Stimulated activated CD8-positive, alpha-beta memory T cell treated with anti-CD3 and anti-CD28 coated beads, Interleukin-7, amount 100 ng/mL, for 24 hours (primary cell): ENCODE measurements around the gene SLCO4A1.

ENCODE experiments used
- DNase-seq: peaks from one replicate; pipeline ENCODE4 v3.0.0-alpha.2; 2020; ENCODE audit warnings: low read depth

The SLCO4A1 gene

GRCh38 chr20:62642051-62642665 lies at the start of gene SLCO4A1:
TSS of gene SLCO4A1 (plus strand) at chr20:62642503. CDS start at chr20:62656455, 13,952 bp downstream.
- peak; percentile 62 for DNase-seq

GRCh38 chr20:62592506-62593177 lies 49.7 kb upstream of the SLCO4A1 start:
- DNase-seq, result no peak

- no peak for DNase-seq
These were observed 48.7 kb upstream of the SLCO4A1 start for GRCh38 chr20:62593616-62594015.

GRCh38 chr20:62595069-62595468 lies 47.2 kb upstream of the SLCO4A1 start:
- no peak for DNase-seq

GRCh38 chr20:62595491-62595890 lies 46.8 kb upstream of the SLCO4A1 start:
- DNase-seq, result no peak

- DNase-seq, result no peak
These were observed 45.8 kb upstream of the SLCO4A1 start for GRCh38 chr20:62596486-62596885.

- DNase-seq, result no peak
These were observed 45.4 kb upstream of the SLCO4A1 start for GRCh38 chr20:62596921-62597320.

GRCh38 chr20:62597416-62598115 lies 44.7 kb upstream of the SLCO4A1 start:
- DNase-seq, result no peak

- DNase-seq, result no peak
These were observed 43.5 kb upstream of the SLCO4A1 start for GRCh38 chr20:62598761-62599194.

- no peak for DNase-seq
These were observed 42.8 kb upstream of the SLCO4A1 start for GRCh38 chr20:62599216-62600110.

- no peak for DNase-seq
These were observed 41.1 kb upstream of the SLCO4A1 start for GRCh38 chr20:62601172-62601571.

- DNase-seq, result no peak
These were observed 40.6 kb upstream of the SLCO4A1 start for GRCh38 chr20:62601714-62602113.

GRCh38 chr20:62602550-62602949 lies 39.8 kb upstream of the SLCO4A1 start:
- DNase-seq, result no peak

GRCh38 chr20:62603021-62603906 lies 39.0 kb upstream of the SLCO4A1 start:
- DNase-seq, result no peak

GRCh38 chr20:62603907-62604785 lies 38.2 kb upstream of the SLCO4A1 start:
- no peak for DNase-seq

- no peak for DNase-seq
These were observed 37.5 kb upstream of the SLCO4A1 start for GRCh38 chr20:62604796-62605195.

GRCh38 chr20:62605236-62605943 lies 36.9 kb upstream of the SLCO4A1 start:
- no peak for DNase-seq

GRCh38 chr20:62606016-62606415 lies 36.3 kb upstream of the SLCO4A1 start:
- DNase-seq, result no peak

- DNase-seq, result no peak
These were observed 35.6 kb upstream of the SLCO4A1 start for GRCh38 chr20:62606551-62607201.
